ENCODE measurements around the gene CD8B.
"Not testable (repeated sequence)": the region's sequence is repeated elsewhere in the genome, so short reads cannot be mapped to it uniquely, and the experiment has no call there.

CD8B gene

GRCh38 chr2:86861628-86862379 lies at the start of gene CD8B:
CD8B (minus strand) TSS chr2:86861886; CDS start chr2:86861865, 21 bp downstream.
- DNase-seq: not testable (repeated sequence)

DNA sequence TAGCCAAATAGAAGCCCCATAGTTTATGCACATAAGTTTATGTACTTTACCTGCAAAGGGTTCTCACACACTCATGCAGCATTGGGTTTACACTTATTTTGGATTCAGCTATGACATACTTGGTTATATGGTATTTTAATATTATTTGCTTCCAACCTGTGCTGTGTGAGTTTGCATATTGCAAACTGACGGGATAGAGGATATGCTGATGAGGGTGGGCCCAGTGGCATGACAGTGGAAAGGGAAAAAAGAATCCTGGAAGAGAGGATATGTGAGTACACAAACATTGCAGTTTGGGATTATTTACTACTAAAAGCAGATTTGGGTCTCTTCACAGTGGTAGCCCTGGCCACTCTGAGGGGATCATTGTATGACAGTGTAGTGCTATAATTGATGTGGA lies 44.2 kb upstream of the CD8B start:
- not testable (repeated sequence) for DNase-seq

- not testable (repeated sequence) for DNase-seq
Measured at GRCh38 chr2:86900687-86901086, 39.0 kb upstream of the CD8B start.

DNA sequence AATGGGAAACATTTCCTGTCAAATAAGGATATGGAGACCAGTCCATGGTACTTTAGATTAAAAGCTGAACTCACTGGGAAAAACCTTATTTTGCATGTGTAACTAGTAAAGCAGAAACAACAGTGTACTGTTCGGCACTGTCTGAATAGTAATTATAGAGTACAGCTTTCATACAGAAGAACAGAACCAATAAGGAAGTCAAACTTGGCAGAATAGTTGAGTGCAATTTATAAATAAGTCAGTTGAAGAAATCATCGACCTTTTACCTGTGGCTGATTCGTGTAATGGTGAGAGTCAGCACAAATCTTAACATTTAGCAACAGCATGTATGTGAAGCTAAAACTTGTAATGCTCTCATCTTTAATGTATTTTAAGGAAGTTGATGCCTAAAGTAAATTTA lies 24.3 kb upstream of the CD8B start:
- not testable (repeated sequence) for DNase-seq

DNA sequence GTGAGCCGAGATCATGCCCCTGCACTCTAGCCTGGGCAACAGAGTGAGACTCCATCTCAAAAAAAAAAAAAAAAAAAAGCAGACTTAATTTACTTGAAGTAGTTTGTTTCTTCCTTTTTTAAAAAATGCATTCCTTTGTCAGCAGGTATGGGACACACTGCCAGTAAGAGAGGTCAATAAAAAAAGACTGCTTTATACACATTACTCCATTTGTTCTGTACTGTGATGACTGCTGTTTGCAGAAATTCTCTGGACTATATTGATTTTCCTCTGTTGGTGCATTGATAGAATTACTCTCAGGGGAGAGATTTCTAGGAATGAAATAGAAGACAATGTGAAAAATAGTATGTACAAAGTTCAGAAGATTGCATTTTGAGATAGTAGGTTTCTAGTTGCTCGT lies 21.2 kb upstream of the CD8B start:
- not testable (repeated sequence) for DNase-seq

- not testable (repeated sequence) for DNase-seq
Measured at GRCh38 chr2:86882118-86882665, 20.5 kb upstream of the CD8B start.

DNA sequence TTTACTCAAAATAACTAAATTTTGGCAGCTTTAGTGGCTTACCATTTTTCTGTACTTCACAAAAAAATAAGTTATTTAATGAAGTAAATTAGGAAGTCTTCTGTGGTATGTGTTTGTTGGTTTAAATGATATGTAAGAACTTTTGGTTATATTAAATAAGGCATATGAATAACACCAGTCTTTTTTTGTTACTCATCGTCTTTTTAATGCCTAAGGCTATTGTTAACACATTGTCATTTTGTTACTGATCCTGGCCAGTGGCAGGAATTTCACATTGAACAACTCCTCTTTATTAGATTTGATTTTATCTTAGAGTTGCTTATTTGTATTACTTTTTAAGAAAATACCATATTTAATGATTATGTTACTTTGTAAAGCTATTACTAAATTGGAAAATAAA lies 17.3 kb upstream of the CD8B start:
- not testable (repeated sequence) for DNase-seq

GRCh38 chr2:86870941-86871340 lies 9.3 kb upstream of the CD8B start:
- DNase-seq: not testable (repeated sequence)

- DNase-seq: not testable (repeated sequence)
Measured at GRCh38 chr2:86868895-86869468, 7.3 kb upstream of the CD8B start.

- not testable (repeated sequence) for DNase-seq
Measured at GRCh38 chr2:86862380-86862703, 656 bp upstream of the CD8B start.

GRCh38 chr2:86861175-86861574 lies 511 bp downstream of the CD8B start:
- not testable (repeated sequence) for DNase-seq

DNA sequence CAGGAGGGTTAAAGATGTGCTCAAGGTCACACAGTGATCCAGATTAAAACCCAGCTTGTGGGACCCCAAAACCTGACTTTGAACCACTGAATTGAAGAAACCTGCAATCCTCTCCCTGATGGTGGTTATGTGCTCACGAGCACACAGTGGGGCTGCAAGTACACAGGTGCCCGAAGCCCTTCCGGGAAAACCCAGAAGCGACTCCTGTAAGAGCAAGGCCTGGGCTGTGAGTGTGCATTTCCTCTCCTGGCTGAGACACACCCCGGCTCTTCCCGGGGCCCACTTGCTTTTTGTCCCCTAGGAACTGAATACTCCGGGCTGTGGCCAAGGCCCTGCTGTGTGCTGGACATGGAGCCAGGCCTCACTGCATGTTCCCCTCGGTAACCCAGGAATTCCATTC lies 1.1 kb downstream of the CD8B start:
- not testable (repeated sequence) for DNase-seq

DNA sequence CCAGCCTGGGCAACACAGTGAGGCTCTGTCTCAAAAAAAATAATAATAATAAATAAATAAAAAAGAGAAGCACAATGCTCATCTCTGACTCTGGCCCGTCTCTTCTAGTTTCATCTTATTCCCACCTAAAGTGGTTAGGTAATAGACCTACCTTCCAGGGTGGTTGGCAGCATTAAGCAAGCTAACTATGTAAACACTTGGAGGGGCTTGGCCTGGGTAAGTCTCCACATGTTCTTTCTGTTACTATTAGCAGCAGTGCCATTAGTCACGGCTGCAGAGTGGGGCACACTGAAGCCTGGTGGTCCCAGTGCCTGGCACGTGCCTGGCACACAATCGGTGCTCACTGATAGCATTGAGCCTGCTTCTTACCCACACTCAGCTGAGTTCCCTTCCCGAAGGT lies 4.0 kb downstream of the CD8B start:
- not testable (repeated sequence) for DNase-seq

- not testable (repeated sequence) for DNase-seq
Measured at GRCh38 chr2:86856498-86856897, 5.2 kb downstream of the CD8B start.

DNA sequence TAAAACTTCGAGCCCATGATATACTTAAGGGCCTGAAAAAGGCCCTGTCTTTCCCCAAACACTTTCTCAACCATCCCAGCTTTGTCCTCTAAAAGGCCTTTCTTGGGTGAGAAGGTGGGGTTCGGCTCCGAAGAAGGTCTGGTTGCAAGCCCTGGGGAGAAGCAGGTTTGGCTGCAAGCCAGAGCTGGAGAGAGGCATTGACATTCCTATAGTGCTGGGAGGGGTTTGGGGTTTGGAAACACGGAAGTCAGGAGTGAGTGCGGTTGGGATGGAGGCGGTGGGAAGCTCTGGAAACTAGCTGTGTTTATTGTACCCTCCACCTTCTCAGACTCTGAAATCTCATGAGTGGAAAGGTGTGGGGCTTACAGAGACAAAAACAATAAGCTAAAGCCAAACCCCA lies 5.7 kb downstream of the CD8B start:
- not testable (repeated sequence) for DNase-seq

DNA sequence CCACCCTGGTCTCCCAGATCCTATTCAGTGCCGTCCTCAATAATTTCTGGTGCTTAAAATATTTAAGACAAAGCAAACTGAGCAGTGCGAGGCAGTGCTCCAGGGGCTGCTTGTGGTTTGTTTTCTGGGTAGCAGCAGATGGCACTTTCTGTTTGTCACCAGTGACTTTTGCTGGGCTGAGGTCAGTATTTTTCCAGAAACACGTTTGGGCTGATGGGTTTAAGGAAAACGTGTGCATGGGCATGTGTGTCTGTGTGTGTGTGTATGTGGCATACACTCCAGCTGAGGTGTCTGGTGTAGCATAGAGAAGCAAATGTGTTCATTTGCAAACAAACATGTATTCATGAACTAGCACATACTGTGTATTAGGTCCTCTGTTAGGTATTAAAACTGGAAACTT lies 10.1 kb downstream of the CD8B start:
- DNase-seq: not testable (repeated sequence)

DNA sequence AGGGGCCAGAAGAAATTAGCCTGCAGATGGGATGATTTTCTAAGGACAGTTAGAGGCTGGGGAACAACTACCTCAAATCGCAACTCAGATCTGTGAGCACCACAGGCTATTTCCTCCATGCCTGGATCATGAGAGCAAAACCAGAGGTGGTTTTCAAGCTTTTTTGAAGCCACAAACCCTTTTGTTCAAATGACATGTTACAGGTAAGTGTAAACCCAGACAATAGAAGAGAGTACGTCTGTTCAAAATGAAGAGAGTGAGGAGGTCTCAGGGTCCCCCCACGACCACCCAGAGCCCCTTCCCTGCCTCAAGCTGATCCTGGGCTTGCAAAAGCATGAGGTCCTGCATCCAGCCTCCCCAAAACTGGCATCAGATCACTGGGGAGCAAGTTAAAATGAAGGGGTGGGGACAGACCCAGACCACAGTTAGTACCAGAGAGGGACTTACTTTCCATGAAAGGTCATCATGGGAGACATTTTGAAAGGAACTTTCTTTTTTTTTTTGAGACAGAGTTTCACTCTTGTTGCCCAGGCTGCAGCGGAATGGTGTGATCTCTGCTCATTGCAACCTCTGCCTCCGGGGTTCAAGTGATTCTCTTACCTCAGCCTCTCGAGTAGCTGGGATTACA lies 19.0 kb downstream of the CD8B start:
- DNase-seq: not testable (repeated sequence)

- DNase-seq: not testable (repeated sequence)
Measured at GRCh38 chr2:86841330-86841729, 20.4 kb downstream of the CD8B start.

GRCh38 chr2:86839871-86840548 lies 21.7 kb downstream of the CD8B start:
- DNase-seq: not testable (repeated sequence)

- DNase-seq: not testable (repeated sequence)
Measured at GRCh38 chr2:86839455-86839854, 22.2 kb downstream of the CD8B start.

GRCh38 chr2:86837714-86838113 lies 24.0 kb downstream of the CD8B start:
- not testable (repeated sequence) for DNase-seq

GRCh38 chr2:86836915-86837695 lies 24.6 kb downstream of the CD8B start:
- DNase-seq: peak; percentile 44 to 60
